Measurements from ENCODE around the gene ORM2. TPM values are rescaled to one million over a fixed set of nuclear protein-coding genes. Genes with fewer than 3 reads are reported as not detected.
"Not testable (repeated sequence)": the region's sequence is repeated elsewhere in the genome, so short reads cannot be mapped to it uniquely, and the experiment has no call there.

ORM2 gene
- polyA plus RNA-seq, 1 of the 3 experiments (the other 2 are of a cell fraction) = not detected

DNA sequence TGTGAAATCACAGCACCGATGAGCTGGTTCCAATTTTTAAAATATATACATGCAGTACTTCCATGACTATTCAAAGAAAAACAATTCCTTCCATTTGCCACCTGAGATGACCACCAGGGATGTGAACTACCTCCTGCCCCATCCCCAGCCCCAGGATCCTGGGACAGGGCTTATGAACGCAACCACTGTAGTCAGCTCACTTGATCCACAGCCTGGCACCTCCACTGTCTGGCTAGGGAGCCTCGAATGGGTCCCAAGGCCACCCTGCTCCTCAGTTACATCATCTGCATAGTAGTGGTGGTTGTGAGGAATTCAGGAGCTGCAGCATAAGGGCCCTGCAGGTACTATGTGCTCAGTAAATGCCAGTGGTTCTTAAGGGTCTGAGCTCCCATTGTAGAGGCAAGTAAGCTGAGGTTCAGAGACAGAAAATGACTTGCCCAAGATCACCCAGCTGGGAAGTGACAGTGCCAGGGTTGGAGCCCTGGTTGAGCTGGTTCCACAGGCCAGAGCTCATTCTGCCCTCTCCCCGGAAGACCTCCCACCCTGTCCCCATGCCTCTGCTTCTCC lies 2.9 kb downstream of the ORM2 start:
- H4K20me1 ChIP-seq (ENCODE audit: insufficient read depth); H2AFZ ChIP-seq (ENCODE audit: low read depth); H3K9me3 ChIP-seq; H3K9me2 ChIP-seq; H3K27me3 ChIP-seq (ENCODE audit: insufficient read depth); H3F3A ChIP-seq (replicated peaks; ENCODE audit: insufficient read depth); H3K36me3 ChIP-seq (replicated peaks in 1 of 2; ENCODE audit: control insufficient read depth in 1 of 2, insufficient read depth in 2 of 2, low read length in 1 of 2); H3K79me2 ChIP-seq (ENCODE audit: insufficient read depth); H3K27ac ChIP-seq (ENCODE audit: low read depth in 2 of 2, low read length in 1 of 2); H3K4me1 ChIP-seq (ENCODE audit: control insufficient read depth in 1 of 2, insufficient read depth in 2 of 2, low read depth in 1 of 2, low read length in 1 of 2); POLR2A ChIA-PET; H3K4me3 ChIP-seq (ENCODE audit: low read depth in 2 of 2, low read length in 1 of 2); DNase-seq; H3K9ac ChIP-seq; H3K4me2 ChIP-seq: not testable (repeated sequence)
- WGBS (ENCODE audit: low lambda C conversion rate) = 69% methylated on average over 3 of the region's 4 CpGs
- CTCF ChIA-PET = interaction anchor here (0.8 kb wide), 1 partner anchor 225 kb away, joined by 3 read pairs; no protein-coding TSS in a partner anchor

DNA sequence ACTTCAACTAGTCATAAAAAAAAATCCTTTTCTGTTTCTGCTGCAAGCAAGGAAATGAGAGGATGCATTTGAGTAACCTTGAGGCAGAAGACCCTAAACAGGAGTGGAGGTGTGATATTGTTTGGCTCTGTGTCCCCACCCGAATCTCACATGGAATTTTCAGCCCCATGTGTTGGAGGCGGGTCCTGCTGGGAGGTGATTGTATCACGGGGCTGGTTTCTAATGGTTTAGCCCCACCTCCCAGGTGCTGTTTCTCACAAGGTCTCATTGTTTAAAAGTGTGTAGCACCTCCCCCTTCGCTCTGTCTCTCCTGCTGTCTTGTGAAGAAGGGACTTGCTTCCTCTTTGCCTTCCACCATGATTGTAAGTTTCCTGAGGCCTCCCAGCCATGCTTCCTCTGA lies 4.0 kb downstream of the ORM2 start:
- H3K4me3 ChIP-seq (ENCODE audit: low read depth in 2 of 2, low read length in 1 of 2); H3K4me1 ChIP-seq (ENCODE audit: control insufficient read depth in 1 of 2, insufficient read depth in 2 of 2, low read depth in 1 of 2, low read length in 1 of 2); H3K9ac ChIP-seq; H3K36me3 ChIP-seq (replicated peaks in 1 of 2; ENCODE audit: control insufficient read depth in 1 of 2, insufficient read depth in 2 of 2, low read length in 1 of 2); H3F3A ChIP-seq (replicated peaks; ENCODE audit: insufficient read depth); CTCF ChIA-PET; DNase-seq; H3K27ac ChIP-seq (ENCODE audit: low read depth in 2 of 2, low read length in 1 of 2); H2AFZ ChIP-seq (ENCODE audit: low read depth); H3K27me3 ChIP-seq (ENCODE audit: insufficient read depth); H3K4me2 ChIP-seq; H3K79me2 ChIP-seq (ENCODE audit: insufficient read depth); H4K20me1 ChIP-seq (ENCODE audit: insufficient read depth); POLR2A ChIA-PET; H3K9me3 ChIP-seq; H3K9me2 ChIP-seq: not testable (repeated sequence)
- WGBS (ENCODE audit: low lambda C conversion rate) = 68% methylated on average over 2 of the region's 4 CpGs

DNA sequence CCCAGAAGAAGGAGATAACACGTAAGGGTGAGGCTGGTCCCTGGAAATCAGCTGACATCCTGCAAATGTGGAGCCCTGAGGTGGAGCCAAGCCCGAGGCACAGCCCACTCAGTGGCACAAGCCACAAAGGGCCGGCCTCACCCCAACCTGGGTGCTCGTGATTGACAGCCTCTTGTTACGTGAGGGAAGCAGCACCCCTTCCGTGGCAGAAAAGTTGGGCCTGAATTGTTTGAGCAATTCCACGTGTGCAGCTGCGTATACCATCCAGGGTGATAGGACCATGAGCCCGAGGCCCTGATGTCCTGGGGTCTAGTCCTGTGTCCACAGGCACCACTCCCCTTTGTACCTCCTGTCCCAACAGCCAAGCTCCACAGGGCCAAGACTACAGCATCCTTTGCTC lies 4.8 kb downstream of the ORM2 start:
- ChIA-PET CTCF (no interaction called here), POLR2A (no interaction called here)
- no peaks in the 10 kb centered on the region for H4K20me1 ChIP-seq (ENCODE audit: insufficient read depth)
- H3F3A ChIP-seq (replicated peaks; ENCODE audit: insufficient read depth) = no peaks in the 10 kb centered on the region
- H3K9me2 ChIP-seq = no peaks in the 10 kb centered on the region
- TF ChIP-seq, protein P1, sequence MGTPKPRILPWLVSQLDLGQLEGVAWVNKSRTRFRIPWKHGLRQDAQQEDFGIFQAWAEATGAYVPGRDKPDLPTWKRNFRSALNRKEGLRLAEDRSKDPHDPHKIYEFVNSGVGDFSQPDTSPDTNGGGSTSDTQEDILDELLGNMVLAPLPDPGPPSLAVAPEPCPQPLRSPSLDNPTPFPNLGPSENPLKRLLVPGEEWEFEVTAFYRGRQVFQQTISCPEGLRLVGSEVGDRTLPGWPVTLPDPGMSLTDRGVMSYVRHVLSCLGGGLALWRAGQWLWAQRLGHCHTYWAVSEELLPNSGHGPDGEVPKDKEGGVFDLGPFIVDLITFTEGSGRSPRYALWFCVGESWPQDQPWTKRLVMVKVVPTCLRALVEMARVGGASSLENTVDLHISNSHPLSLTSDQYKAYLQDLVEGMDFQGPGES (IDR thresholded peaks at IDR 0.05; ENCODE audit: low read depth, low read length) = no peak
- TF ChIP-seq, protein P2, sequence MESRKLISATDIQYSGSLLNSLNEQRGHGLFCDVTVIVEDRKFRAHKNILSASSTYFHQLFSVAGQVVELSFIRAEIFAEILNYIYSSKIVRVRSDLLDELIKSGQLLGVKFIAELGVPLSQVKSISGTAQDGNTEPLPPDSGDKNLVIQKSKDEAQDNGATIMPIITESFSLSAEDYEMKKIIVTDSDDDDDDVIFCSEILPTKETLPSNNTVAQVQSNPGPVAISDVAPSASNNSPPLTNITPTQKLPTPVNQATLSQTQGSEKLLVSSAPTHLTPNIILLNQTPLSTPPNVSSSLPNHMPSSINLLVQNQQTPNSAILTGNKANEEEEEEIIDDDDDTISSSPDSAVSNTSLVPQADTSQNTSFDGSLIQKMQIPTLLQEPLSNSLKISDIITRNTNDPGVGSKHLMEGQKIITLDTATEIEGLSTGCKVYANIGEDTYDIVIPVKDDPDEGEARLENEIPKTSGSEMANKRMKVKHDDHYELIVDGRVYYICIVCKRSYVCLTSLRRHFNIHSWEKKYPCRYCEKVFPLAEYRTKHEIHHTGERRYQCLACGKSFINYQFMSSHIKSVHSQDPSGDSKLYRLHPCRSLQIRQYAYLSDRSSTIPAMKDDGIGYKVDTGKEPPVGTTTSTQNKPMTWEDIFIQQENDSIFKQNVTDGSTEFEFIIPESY (IDR thresholded peaks at IDR 0.05; ENCODE audit: borderline replicate concordance, low read depth) = no peak
- TF ChIP-seq MXI1 (IDR thresholded peaks at IDR 0.05; ENCODE audit: low read depth, low read length) (no peak), YY1 (IDR thresholded peaks at IDR 0.05; ENCODE audit: low read depth) (no peak), FOXJ3 (CRISPR knock-in tag; IDR thresholded peaks at IDR 0.05) (no peak), EZH2phosphoT487 (IDR thresholded peaks at IDR 0.05; ENCODE audit: borderline replicate concordance, low read depth) (no peak), RXRA (IDR thresholded peaks at IDR 0.05; ENCODE audit: borderline replicate concordance, low read depth) (no peak), GABPA (IDR thresholded peaks at IDR 0.05; ENCODE audit: low read depth) (no peak), MEF2A (IDR thresholded peaks at IDR 0.05; ENCODE audit: borderline replicate concordance, low read depth) (no peak), GATA2 (CRISPR knock-in tag; IDR thresholded peaks at IDR 0.05) (no peak), TAF1 (IDR thresholded peaks at IDR 0.05; ENCODE audit: borderline replicate concordance, low read depth, low read length) (no peak)
- TF ChIP-seq, protein P3, sequence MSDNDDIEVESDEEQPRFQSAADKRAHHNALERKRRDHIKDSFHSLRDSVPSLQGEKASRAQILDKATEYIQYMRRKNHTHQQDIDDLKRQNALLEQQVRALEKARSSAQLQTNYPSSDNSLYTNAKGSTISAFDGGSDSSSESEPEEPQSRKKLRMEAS (IDR thresholded peaks at IDR 0.05; ENCODE audit: low read depth) = no peak
- TF ChIP-seq, protein P4, sequence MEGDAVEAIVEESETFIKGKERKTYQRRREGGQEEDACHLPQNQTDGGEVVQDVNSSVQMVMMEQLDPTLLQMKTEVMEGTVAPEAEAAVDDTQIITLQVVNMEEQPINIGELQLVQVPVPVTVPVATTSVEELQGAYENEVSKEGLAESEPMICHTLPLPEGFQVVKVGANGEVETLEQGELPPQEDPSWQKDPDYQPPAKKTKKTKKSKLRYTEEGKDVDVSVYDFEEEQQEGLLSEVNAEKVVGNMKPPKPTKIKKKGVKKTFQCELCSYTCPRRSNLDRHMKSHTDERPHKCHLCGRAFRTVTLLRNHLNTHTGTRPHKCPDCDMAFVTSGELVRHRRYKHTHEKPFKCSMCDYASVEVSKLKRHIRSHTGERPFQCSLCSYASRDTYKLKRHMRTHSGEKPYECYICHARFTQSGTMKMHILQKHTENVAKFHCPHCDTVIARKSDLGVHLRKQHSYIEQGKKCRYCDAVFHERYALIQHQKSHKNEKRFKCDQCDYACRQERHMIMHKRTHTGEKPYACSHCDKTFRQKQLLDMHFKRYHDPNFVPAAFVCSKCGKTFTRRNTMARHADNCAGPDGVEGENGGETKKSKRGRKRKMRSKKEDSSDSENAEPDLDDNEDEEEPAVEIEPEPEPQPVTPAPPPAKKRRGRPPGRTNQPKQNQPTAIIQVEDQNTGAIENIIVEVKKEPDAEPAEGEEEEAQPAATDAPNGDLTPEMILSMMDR (IDR thresholded peaks at IDR 0.05) = no peak
- TF ChIP-seq, protein P5, sequence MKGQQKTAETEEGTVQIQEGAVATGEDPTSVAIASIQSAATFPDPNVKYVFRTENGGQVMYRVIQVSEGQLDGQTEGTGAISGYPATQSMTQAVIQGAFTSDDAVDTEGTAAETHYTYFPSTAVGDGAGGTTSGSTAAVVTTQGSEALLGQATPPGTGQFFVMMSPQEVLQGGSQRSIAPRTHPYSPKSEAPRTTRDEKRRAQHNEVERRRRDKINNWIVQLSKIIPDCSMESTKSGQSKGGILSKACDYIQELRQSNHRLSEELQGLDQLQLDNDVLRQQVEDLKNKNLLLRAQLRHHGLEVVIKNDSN (IDR thresholded peaks at IDR 0.05; ENCODE audit: borderline replicate concordance, low read depth) = no peak
- no peak for DNase-seq
- H3K27ac ChIP-seq (ENCODE audit: low read depth in 2 of 2, low read length in 1 of 2) = no peak overlapping the region
- no peaks in the 10 kb centered on the region for H3K79me2 ChIP-seq (ENCODE audit: insufficient read depth)
- H3K4me1 ChIP-seq (ENCODE audit: control insufficient read depth in 1 of 2, insufficient read depth in 2 of 2, low read depth in 1 of 2, low read length in 1 of 2) = no peaks in the 10 kb centered on the region
- no peaks in the 10 kb centered on the region for H3K36me3 ChIP-seq (replicated peaks in 1 of 2; ENCODE audit: control insufficient read depth in 1 of 2, insufficient read depth in 2 of 2, low read length in 1 of 2)
- H3K4me2 ChIP-seq = no peak overlapping the region
- H3K4me3 ChIP-seq (ENCODE audit: low read depth in 2 of 2, low read length in 1 of 2) = no peak overlapping the region
- no peaks in the 10 kb centered on the region for H3K27me3 ChIP-seq (ENCODE audit: insufficient read depth)
- no peak overlapping the region for H3K9ac ChIP-seq
- H2AFZ ChIP-seq (ENCODE audit: low read depth) = no peak overlapping the region
- WGBS (ENCODE audit: low lambda C conversion rate) = 90% methylated on average over 2 of the region's 9 CpGs
- no peaks in the 10 kb centered on the region for H3K9me3 ChIP-seq

All from SK-N-SH (cell line).